ENCODE data around the gene BRMS1L.
"Not testable (repeated sequence)": the region's sequence is repeated elsewhere in the genome, so short reads cannot be mapped to it uniquely, and the experiment has no call there.

Gene BRMS1L

GRCh38 chr14:35821564-35822411 lies 4.3 kb upstream of the BRMS1L start:
- no peak for DNase-seq (ENCODE audit: low read depth)

GRCh38 chr14:35822501-35822900 lies 3.6 kb upstream of the BRMS1L start:
- no peak for DNase-seq (ENCODE audit: low read depth)

GRCh38 chr14:35824446-35825165 lies 1.5 kb upstream of the BRMS1L start:
- not testable (repeated sequence) for DNase-seq (ENCODE audit: low read depth)

- no peak for DNase-seq (ENCODE audit: low read depth)
Measured at GRCh38 chr14:35825968-35826217, 245 bp upstream of the BRMS1L start.

GRCh38 chr14:35826952-35827416 lies 846 bp downstream of the BRMS1L start:
- DNase-seq (ENCODE audit: low read depth): no peak

GRCh38 chr14:35827678-35828472 lies 1.7 kb downstream of the BRMS1L start:
- DNase-seq (ENCODE audit: low read depth): no peak

GRCh38 chr14:35829449-35829848 lies 3.3 kb downstream of the BRMS1L start:
- no peak for DNase-seq (ENCODE audit: low read depth)

- no peak for DNase-seq (ENCODE audit: low read depth)
Measured at GRCh38 chr14:35835208-35835982, 9.3 kb downstream of the BRMS1L start.

- DNase-seq (ENCODE audit: low read depth): not testable (repeated sequence)
Measured at GRCh38 chr14:35841704-35842103, 15.6 kb downstream of the BRMS1L start.

GRCh38 chr14:35842245-35842644 lies 16.1 kb downstream of the BRMS1L start:
- DNase-seq (ENCODE audit: low read depth): not testable (repeated sequence)

- DNase-seq (ENCODE audit: low read depth): no peak
Measured at GRCh38 chr14:35844494-35844893, 18.4 kb downstream of the BRMS1L start.

GRCh38 chr14:35847636-35848035 lies 21.5 kb downstream of the BRMS1L start:
- DNase-seq (ENCODE audit: low read depth): no peak

GRCh38 chr14:35849122-35849521 lies 23.0 kb downstream of the BRMS1L start:
- DNase-seq (ENCODE audit: low read depth): no peak

GRCh38 chr14:35851823-35852222 lies 25.7 kb downstream of the BRMS1L start:
- DNase-seq (ENCODE audit: low read depth): no peak

GRCh38 chr14:35853225-35853624 lies 27.1 kb downstream of the BRMS1L start:
- no peak for DNase-seq (ENCODE audit: low read depth)

- DNase-seq (ENCODE audit: low read depth): no peak
Measured at GRCh38 chr14:35854696-35855270, 28.6 kb downstream of the BRMS1L start.

GRCh38 chr14:35855876-35856481 lies 29.8 kb downstream of the BRMS1L start:
- no peak for DNase-seq (ENCODE audit: low read depth)

GRCh38 chr14:35858521-35859209 lies 32.5 kb downstream of the BRMS1L start:
- DNase-seq (ENCODE audit: low read depth): peak; percentile 23

GRCh38 chr14:35861204-35861868 lies 35.2 kb downstream of the BRMS1L start:
- no peak for DNase-seq (ENCODE audit: low read depth)

Data from HS-5 (cell line).